Activated naive CD4-positive, alpha-beta T cell treated with anti-CD3 and anti-CD28 coated beads, Interleukin-2, amount 10 ng/mL, durations not matched to agents 7 days and 5 days (primary cell): ENCODE data around the gene UBA1.

Source experiments
- CTCF ChIA-PET: fragments of 350-600 bp; sonication (Branson Sonifier 250); formaldehyde crosslinking; loops from one replicate; lab custom pipeline; 2021; ENCODE audit warnings: antibody characterized with exemption; lab: Charles Lee
- DNase-seq: peaks from one replicate; pipeline ENCODE4 v3.0.0-alpha.2; 2020
- H3K27ac Mint-ChIP-seq: one replicate; pipeline ENCODE4 v1.8.0; 2021; ENCODE audit warnings: mild to moderate bottlenecking, moderate library complexity, mixed read lengths
- H3K27me3 Mint-ChIP-seq: one replicate; pipeline ENCODE4 v1.8.0; 2021; ENCODE audit warnings: mild to moderate bottlenecking, mixed read lengths
- H3K36me3 Mint-ChIP-seq: one replicate; pipeline ENCODE4 v1.8.0; 2021; ENCODE audit warnings: mixed read lengths
- H3K4me1 Mint-ChIP-seq: one replicate; pipeline ENCODE4 v1.8.0; 2021; ENCODE audit warnings: mixed read lengths
- H3K4me3 Mint-ChIP-seq: one replicate; pipeline ENCODE4 v1.8.0; 2021; ENCODE audit warnings: mild to moderate bottlenecking, moderate library complexity, mixed read lengths
- H3K9me3 Mint-ChIP-seq: one replicate; pipeline ENCODE4 v1.8.0; 2021; ENCODE audit warnings: mixed read lengths

Gene UBA1

GRCh38 chrX:47190445-47191269, 3.0 kb upstream of the UBA1 start:
- CTCF ChIA-PET = interaction anchor here (0.6 to 3.4 kb wide), 2 partner anchors 50 to 193 kb away, joined by 5 to 17 read pairs; no protein-coding TSS in a partner anchor
- no peaks in the 10 kb centered on the region for H3K9me3 Mint-ChIP-seq
- H3K27ac Mint-ChIP-seq = peak overlapping the region; percentile 94
- peaks cover 15% of the 10 kb centered on the region for H3K36me3 Mint-ChIP-seq
- peak overlapping the region; percentile 90 for H3K4me3 Mint-ChIP-seq
- DNase-seq = peak; percentile 89
- peaks cover 34% of the 10 kb centered on the region for H3K4me1 Mint-ChIP-seq
- H3K27me3 Mint-ChIP-seq = no peaks in the 10 kb centered on the region

- CTCF ChIA-PET = interaction anchor here (3.4 kb wide), 1 partner anchor 193 kb away, joined by 17 read pairs; no protein-coding TSS in a partner anchor
- H3K9me3 Mint-ChIP-seq = no peaks in the 10 kb centered on the region
- H3K4me1 Mint-ChIP-seq = peaks cover 40% of the 10 kb centered on the region
- peak overlapping the region; percentile 90 for H3K4me3 Mint-ChIP-seq
- DNase-seq = peak; percentile 65
- peak overlapping the region; percentile 94 for H3K27ac Mint-ChIP-seq
- no peaks in the 10 kb centered on the region for H3K27me3 Mint-ChIP-seq
- peaks cover 19% of the 10 kb centered on the region for H3K36me3 Mint-ChIP-seq
Observed at GRCh38 chrX:47191331-47191730, 2.3 kb upstream of the UBA1 start.

DNA sequence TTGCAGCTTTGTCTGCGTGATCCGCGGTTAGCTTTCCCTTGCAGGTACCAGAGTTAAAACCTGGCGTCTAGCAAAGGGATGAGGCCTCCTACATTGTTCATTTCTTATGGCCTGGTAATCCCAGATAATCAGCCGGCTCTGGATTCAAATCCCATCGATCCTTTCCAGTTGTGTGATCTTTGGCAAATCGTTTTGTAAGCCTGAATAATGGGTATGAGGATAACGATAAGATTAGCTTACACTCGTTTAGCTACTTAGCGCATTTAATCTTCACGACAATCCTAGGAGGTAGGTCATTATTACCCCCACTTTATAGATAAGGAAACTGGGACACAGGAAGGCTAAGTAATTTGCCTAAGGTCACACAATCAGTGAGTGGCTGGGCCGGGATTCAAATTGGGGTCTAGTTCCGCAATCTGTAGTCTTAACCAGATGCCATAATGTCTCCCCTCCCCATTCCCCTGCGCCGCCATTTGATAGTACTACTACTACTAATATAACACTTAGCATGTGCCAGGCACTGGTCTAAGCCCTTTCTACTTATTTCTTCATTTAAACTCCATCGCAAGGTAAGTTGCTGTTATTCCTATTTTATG, 1.7 kb upstream of the UBA1 start:
- CTCF ChIA-PET = interaction anchor here (1.5 to 3.4 kb wide), 2 partner anchors 192 to 330 kb away, joined by 3 to 17 read pairs; no protein-coding TSS in a partner anchor
- Mint-ChIP-seq H3K4me1 (peaks cover 46% of the 10 kb centered on the region), H3K27me3 (no peaks in the 10 kb centered on the region), H3K9me3 (no peaks in the 10 kb centered on the region), H3K4me3 (peak overlapping the region; percentile 90), H3K36me3 (peaks cover 20% of the 10 kb centered on the region), H3K27ac (peak overlapping the region; percentile 94)
- DNase-seq = no peak

DNA sequence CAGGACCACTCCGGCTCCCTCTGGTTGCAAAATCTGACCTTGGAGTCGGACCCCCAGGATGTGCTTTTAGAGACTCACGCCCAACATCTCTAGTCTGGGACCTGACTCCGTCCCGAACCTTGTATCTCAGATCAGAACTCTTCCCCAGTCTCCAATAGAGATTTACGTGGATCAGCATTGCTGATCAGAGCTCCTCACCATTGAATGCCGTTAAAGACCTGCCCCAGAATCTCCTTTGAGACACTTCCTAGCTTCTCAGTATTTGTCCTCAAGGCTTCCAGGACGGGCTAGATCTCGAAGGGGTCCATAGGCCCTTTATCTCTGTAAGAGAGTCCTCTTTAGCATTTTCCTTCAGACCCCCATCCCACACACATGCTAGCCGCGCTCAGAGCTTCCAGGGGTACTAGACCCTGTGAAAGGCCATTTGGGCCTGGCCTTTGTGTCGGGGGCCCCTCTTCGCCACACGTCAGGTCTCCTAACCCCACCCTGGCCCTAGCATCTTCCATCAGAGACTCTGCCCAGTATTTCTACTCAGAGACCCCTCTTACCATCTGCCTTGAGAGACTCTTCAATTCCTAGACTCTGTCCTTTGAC, 662 bp downstream of the UBA1 start:
- Mint-ChIP-seq H3K36me3 (peaks cover 27% of the 10 kb centered on the region), H3K4me1 (peaks cover 57% of the 10 kb centered on the region), H3K27ac (peak overlapping the region; percentile 98), H3K9me3 (no peaks in the 10 kb centered on the region), H3K4me3 (peak overlapping the region; percentile 97), H3K27me3 (no peaks in the 10 kb centered on the region)
- DNase-seq = no peak
- CTCF ChIA-PET = interaction anchor here (1.0 to 1.5 kb wide), 3 partner anchors 187 to 329 kb away, joined by 3 to 4 read pairs (median 4); no protein-coding TSS in a partner anchor

GRCh38 chrX:47196098-47196497, 2.5 kb downstream of the UBA1 start:
- no peaks in the 10 kb centered on the region for H3K27me3 Mint-ChIP-seq
- H3K9me3 Mint-ChIP-seq = no peaks in the 10 kb centered on the region
- H3K4me1 Mint-ChIP-seq = peaks cover 51% of the 10 kb centered on the region
- peaks cover 37% of the 10 kb centered on the region for H3K36me3 Mint-ChIP-seq
- H3K27ac Mint-ChIP-seq = peak overlapping the region; percentile 69
- CTCF ChIA-PET = interaction anchor here (1.4 kb wide), 1 partner anchor 116 kb away, joined by 3 read pairs; no protein-coding TSS in a partner anchor
- no peak for DNase-seq
- H3K4me3 Mint-ChIP-seq = peak overlapping the region; percentile 97

GRCh38 chrX:47197526-47197925, 3.9 kb downstream of the UBA1 start:
- Mint-ChIP-seq H3K27me3 (no peaks in the 10 kb centered on the region), H3K4me1 (peaks cover 47% of the 10 kb centered on the region), H3K36me3 (peaks cover 52% of the 10 kb centered on the region), H3K4me3 (no peak overlapping the region), H3K27ac (no peak overlapping the region), H3K9me3 (no peaks in the 10 kb centered on the region)
- CTCF ChIA-PET = no interaction called here
- DNase-seq = no peak

- DNase-seq = no peak
- H3K36me3 Mint-ChIP-seq = peaks cover 51% of the 10 kb centered on the region
- H3K4me1 Mint-ChIP-seq = peaks cover 41% of the 10 kb centered on the region
- no peak overlapping the region for H3K27ac Mint-ChIP-seq
- CTCF ChIA-PET = no interaction called here
- H3K4me3 Mint-ChIP-seq = no peak overlapping the region
- H3K9me3 Mint-ChIP-seq = no peaks in the 10 kb centered on the region
- no peaks in the 10 kb centered on the region for H3K27me3 Mint-ChIP-seq
Observed at GRCh38 chrX:47198026-47198686, 4.5 kb downstream of the UBA1 start.

- no peaks in the 10 kb centered on the region for H3K27me3 Mint-ChIP-seq
- H3K4me3 Mint-ChIP-seq = no peak overlapping the region
- CTCF ChIA-PET = no interaction called here
- H3K9me3 Mint-ChIP-seq = no peaks in the 10 kb centered on the region
- peaks cover 37% of the 10 kb centered on the region for H3K4me1 Mint-ChIP-seq
- DNase-seq = no peak
- peaks cover 53% of the 10 kb centered on the region for H3K36me3 Mint-ChIP-seq
- no peak overlapping the region for H3K27ac Mint-ChIP-seq
Observed at GRCh38 chrX:47198687-47199080, 5.1 kb downstream of the UBA1 start.

DNA sequence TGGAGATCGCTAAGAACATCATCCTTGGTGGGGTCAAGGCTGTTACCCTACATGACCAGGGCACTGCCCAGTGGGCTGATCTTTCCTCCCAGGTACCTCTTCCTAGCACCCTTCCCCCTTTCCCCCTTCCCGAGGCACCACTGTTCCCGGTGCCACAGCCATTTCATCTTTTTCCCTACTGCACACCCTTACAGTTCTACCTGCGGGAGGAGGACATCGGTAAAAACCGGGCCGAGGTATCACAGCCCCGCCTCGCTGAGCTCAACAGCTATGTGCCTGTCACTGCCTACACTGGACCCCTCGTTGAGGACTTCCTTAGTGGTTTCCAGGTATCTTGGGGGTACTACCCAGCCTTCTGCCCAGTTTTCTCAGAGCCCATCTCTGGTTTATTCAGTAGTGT, 5.7 kb downstream of the UBA1 start:
- Mint-ChIP-seq H3K4me1 (peaks cover 37% of the 10 kb centered on the region), H3K4me3 (no peak overlapping the region), H3K27me3 (no peaks in the 10 kb centered on the region), H3K36me3 (peaks cover 53% of the 10 kb centered on the region), H3K9me3 (no peaks in the 10 kb centered on the region), H3K27ac (no peak overlapping the region)
- no peak for DNase-seq
- CTCF ChIA-PET = no interaction called here

DNA sequence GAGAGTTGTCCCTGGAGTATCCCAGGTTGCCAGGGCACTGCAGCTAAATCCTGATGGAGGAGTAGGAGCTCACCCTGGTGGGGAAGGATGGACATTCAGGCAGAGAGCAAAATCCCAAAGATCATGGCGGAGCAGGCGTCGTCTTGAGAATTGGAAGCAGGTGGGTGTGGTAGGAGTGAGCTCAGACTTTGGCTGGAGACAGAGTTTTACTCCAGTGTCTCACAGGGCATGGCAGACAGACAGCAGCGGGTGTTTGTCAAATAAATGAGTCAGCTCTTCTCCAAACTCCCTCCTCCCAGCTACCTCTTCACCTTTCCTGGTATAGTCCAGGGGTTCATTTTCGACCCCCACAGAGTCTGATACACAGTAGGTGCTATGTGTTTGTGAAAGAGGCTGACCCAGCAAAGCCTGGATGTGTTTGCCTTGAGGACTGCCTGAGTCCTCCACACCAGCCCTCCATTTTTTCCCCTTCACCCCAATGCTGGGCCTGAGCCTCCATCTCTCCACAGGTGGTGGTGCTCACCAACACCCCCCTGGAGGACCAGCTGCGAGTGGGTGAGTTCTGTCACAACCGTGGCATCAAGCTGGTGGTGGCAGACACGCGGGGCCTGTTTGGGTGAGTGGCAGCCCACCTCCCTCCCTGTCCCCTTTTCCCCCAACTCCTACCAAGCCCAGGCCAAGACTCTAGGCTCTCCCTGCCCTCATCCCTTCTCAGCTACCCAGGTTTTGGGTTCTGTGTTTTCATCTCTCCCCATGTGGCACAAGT, 6.9 kb downstream of the UBA1 start:
- DNase-seq = no peak
- Mint-ChIP-seq H3K9me3 (no peaks in the 10 kb centered on the region), H3K4me3 (no peak overlapping the region), H3K27ac (no peak overlapping the region), H3K36me3 (peaks cover 54% of the 10 kb centered on the region), H3K27me3 (no peaks in the 10 kb centered on the region), H3K4me1 (peaks cover 26% of the 10 kb centered on the region)
- CTCF ChIA-PET = no interaction called here

GRCh38 chrX:47201345-47201944, 7.8 kb downstream of the UBA1 start:
- Mint-ChIP-seq H3K27me3 (no peaks in the 10 kb centered on the region), H3K4me3 (no peak overlapping the region), H3K27ac (no peak overlapping the region), H3K9me3 (no peaks in the 10 kb centered on the region), H3K36me3 (peaks cover 48% of the 10 kb centered on the region), H3K4me1 (peaks cover 17% of the 10 kb centered on the region)
- CTCF ChIA-PET = no interaction called here
- DNase-seq = no peak

DNA sequence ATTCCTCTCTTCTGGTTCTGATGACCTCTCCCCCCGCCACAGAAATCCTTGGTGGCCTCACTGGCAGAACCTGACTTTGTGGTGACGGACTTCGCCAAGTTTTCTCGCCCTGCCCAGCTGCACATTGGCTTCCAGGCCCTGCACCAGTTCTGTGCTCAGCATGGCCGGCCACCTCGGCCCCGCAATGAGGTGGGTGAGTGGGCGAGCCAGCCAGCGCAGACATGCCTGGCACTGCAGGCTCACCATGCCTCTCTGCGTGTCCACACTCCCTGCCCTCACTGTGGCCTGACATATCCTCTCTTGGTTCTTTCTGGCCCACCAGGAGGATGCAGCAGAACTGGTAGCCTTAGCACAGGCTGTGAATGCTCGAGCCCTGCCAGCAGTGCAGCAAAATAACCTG, 8.7 kb downstream of the UBA1 start:
- Mint-ChIP-seq H3K36me3 (peaks cover 52% of the 10 kb centered on the region), H3K4me1 (peaks cover 9% of the 10 kb centered on the region), H3K9me3 (no peaks in the 10 kb centered on the region), H3K4me3 (no peak overlapping the region), H3K27me3 (no peaks in the 10 kb centered on the region), H3K27ac (no peak overlapping the region)
- no peak for DNase-seq
- CTCF ChIA-PET = no interaction called here

DNA sequence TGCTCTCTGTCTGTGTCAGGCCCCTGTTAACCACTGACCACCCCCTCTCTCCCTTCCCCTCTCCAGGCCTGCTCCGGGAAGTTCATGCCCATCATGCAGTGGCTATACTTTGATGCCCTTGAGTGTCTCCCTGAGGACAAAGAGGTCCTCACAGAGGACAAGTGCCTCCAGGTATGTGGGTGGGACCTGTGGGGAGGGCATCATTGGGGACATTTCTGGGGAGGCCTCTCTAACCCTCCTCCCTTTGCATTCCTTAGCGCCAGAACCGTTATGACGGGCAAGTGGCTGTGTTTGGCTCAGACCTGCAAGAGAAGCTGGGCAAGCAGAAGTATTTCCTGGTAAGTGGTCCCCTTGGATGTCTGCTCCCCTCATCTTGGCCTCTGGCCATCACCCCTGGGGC, 9.2 kb downstream of the UBA1 start:
- Mint-ChIP-seq H3K36me3 (peaks cover 52% of the 10 kb centered on the region), H3K4me1 (peaks cover 3% of the 10 kb centered on the region), H3K27ac (no peak overlapping the region), H3K27me3 (no peaks in the 10 kb centered on the region), H3K9me3 (no peaks in the 10 kb centered on the region), H3K4me3 (no peak overlapping the region)
- no peak for DNase-seq
- CTCF ChIA-PET = no interaction called here
